Measurements from ENCODE around the gene MARCHF10.

- TF ChIP-seq FOXM1 (IDR thresholded peaks at IDR 0.05; ENCODE audit: borderline replicate concordance) (no peak), PKNOX1 (IDR thresholded peaks at IDR 0.05) (no peak), SP1 (IDR thresholded peaks at IDR 0.05) (no peak), LEF1 (IDR thresholded peaks at IDR 0.05; ENCODE audit: borderline replicate concordance) (no peak), FOXA1 (IDR thresholded peaks at IDR 0.05) (no peak), BHLHE40 (IDR thresholded peaks at IDR 0.05; ENCODE audit: borderline replicate concordance) (no peak), ZNF384 (IDR thresholded peaks at IDR 0.05) (no peak), ELF4 (IDR thresholded peaks at IDR 0.05) (no peak)
These were observed 47.0 kb upstream of the MARCHF10 start for GRCh38 chr17:62855156-62855555.
